Gastroesophageal sphincter (tissue), 3 donors: ENCODE data around the gene AFG3L2.
"Not testable (repeated sequence)": the region's sequence is repeated elsewhere in the genome, so short reads cannot be mapped to it uniquely, and the experiment has no call there.

Experiments used
- CTCF ChIP-seq, 4 experiments: fragments of 200-600 bp in 2 of 4; fragments of 450-650 bp in 2 of 4; sonication (generic) in 1 of 4; IDR thresholded peaks; one replicate each; pipeline ENCODE4 v1.5.1; 2017 to 2019; ENCODE audit warnings: antibody characterized with exemption in 4 of 4, mild to moderate bottlenecking in 2 of 4, moderate library complexity in 2 of 4
- POLR2A ChIP-seq, 2 donors: fragments of 450-650 bp; IDR thresholded peaks; one replicate each; pipeline ENCODE4 v1.6.1; 2017; ENCODE audit warnings: antibody characterized with exemption in 2 of 2, mild to moderate bottlenecking in 2 of 2, moderate library complexity in 1 of 2

DNA sequence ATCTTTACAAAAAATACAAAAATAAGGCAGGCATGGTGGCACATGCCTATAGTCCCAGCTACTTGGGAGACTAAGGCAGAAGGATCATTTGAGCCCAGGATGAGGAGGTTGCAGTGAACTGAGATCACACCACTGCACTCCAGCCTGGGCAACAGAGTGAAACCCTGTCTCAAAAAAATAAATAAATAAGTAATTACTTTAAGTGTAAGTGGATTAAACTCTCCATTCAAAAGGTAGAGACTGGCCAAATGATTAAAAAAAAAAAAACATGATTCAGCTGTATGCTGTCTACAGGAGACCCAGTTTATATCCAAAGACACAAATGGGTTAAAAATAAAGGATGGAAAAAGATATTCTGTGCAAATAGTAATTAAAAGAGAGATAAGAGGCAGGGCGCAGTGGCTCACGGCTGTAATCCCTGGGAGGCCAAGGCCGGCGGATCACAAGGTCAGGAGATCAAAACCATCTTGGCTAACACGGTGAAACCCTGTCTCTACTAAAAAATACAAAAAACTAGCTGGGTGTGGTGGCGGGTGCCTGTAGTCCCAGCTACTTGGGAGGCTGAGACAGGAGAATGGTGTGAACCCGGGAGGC is 5.3 kb upstream of the AFG3L2 start:
- TF ChIP-seq CTCF, POLR2A (IDR thresholded peaks at IDR 0.05): not testable (repeated sequence)
